Activated T-cell treated with anti-CD3 and anti-CD28 coated beads for 24 hours (primary cell): ENCODE results near the gene SPDYE11.
"Not testable (repeated sequence)": the region's sequence is repeated elsewhere in the genome, so short reads cannot be mapped to it uniquely, and the experiment has no call there.

Experiments used
- DNase-seq: peaks from one replicate; pipeline ENCODE4 v3.0.0-alpha.2; 2020; ENCODE audit warnings: low read depth

The SPDYE11 gene

GRCh38 chr7:73057811-73058210 lies at the start of gene SPDYE11:
Gene SPDYE11, minus strand, starts transcription at chr7:73057911. Its CDS starts 1,800 bp downstream, at chr7:73056111.
- not testable (repeated sequence) for DNase-seq

- DNase-seq, result not testable (repeated sequence)
These were observed 28.2 kb upstream of the SPDYE11 start, which contains the start of gene SPDYE9 for GRCh38 chr7:73085938-73086337. Gene SPDYE9, minus strand, starts transcription at chr7:73086038. Its CDS starts 1,800 bp downstream, at chr7:73084238.

GRCh38 chr7:73029666-73030065 lies 28.0 kb downstream of the SPDYE11 start, which contains the start of gene SPDYE8:
Gene SPDYE8, minus strand, starts transcription at chr7:73029766. Its CDS starts 1,800 bp downstream, at chr7:73027966.
- not testable (repeated sequence) for DNase-seq

- not testable (repeated sequence) for DNase-seq
These were observed 51.2 kb downstream of the SPDYE11 start for GRCh38 chr7:73006491-73006890.

GRCh38 chr7:73005693-73006447 lies 51.8 kb downstream of the SPDYE11 start:
- peak; percentile 86 for DNase-seq

GRCh38 chr7:73005356-73005692 lies 52.4 kb downstream of the SPDYE11 start:
- DNase-seq, result peak; percentile 63

GRCh38 chr7:72997887-72998468 lies 59.7 kb downstream of the SPDYE11 start:
- not testable (repeated sequence) for DNase-seq
